GM23338 (cell line): Measurements from ENCODE around the gene GJD2. TPM values are rescaled to one million over a fixed set of nuclear protein-coding genes. Genes with fewer than 3 reads are reported as not detected.

Experiments used
- ATAC-seq: fragments of 200-7000 bp; cut with Tn5 transposase; 3 replicates; pipeline ENCODE4 v1.9.1; 2020
- DNase-seq: peaks from one replicate; pipeline ENCODE4 v3.0.0-alpha.2; 2015; ENCODE audit warnings: low spot score
- H2AFZ ChIP-seq: fragments of 200-600 bp; sonication (generic); 2 replicates; pipeline ENCODE4 v1.8.0; 2016; ENCODE audit warnings: antibody characterized with exemption, mild to moderate bottlenecking, moderate library complexity
- H3F3A ChIP-seq: fragments of 200-600 bp; sonication (generic); replicated peaks from 2 replicates; pipeline ENCODE4 v1.8.0; 2017; ENCODE audit warnings: antibody characterized with exemption, mixed run types, low read depth
- H3K27ac ChIP-seq: fragments of 200-600 bp; sonication (generic); 2 replicates; pipeline ENCODE4 v1.6.1; 2016; ENCODE audit warnings: low read depth
- H3K27me3 ChIP-seq: fragments of 200-600 bp; sonication (generic); 2 replicates; pipeline ENCODE4 v1.8.0; 2016; ENCODE audit warnings: mild to moderate bottlenecking, mixed run types, moderate library complexity; ENCODE audit not compliant: insufficient read depth
- H3K36me3 ChIP-seq: fragments of 200-600 bp; sonication (generic); 2 replicates; pipeline ENCODE4 v1.8.0; 2016; ENCODE audit warnings: mild to moderate bottlenecking; ENCODE audit not compliant: insufficient read depth
- H3K4me1 ChIP-seq: fragments of 200-600 bp; sonication (generic); 2 replicates; pipeline ENCODE4 v1.8.0; 2016; ENCODE audit warnings: mild to moderate bottlenecking, moderate library complexity; ENCODE audit not compliant: insufficient read depth
- H3K4me2 ChIP-seq: fragments of 200-600 bp; sonication (generic); 2 replicates; pipeline ENCODE4 v1.7.1; 2017; ENCODE audit warnings: mixed run types
- H3K4me3 ChIP-seq: fragments of 200-600 bp; sonication (generic); 2 replicates; pipeline ENCODE4 v1.6.1; 2016; ENCODE audit warnings: mixed run types
- H3K79me2 ChIP-seq: fragments of 200-600 bp; sonication (generic); replicated peaks from 2 replicates; pipeline ENCODE4 v1.8.0; 2017; ENCODE audit warnings: mild to moderate bottlenecking; ENCODE audit not compliant: insufficient read depth
- H3K9me2 ChIP-seq: fragments of 200-600 bp; sonication (generic); 2 replicates; pipeline ENCODE4 v1.8.0; 2017; ENCODE audit not compliant: insufficient read depth
- H4K20me1 ChIP-seq: fragments of 200-600 bp; sonication (generic); replicated peaks from 2 replicates; pipeline ENCODE4 v1.8.0; 2017; ENCODE audit warnings: mild to moderate bottlenecking; ENCODE audit not compliant: insufficient read depth
- H3K27ac Mint-ChIP-seq: 2 replicates; pipeline ENCODE4 v1.8.0; 2020; ENCODE audit warnings: inconsistent platforms, mild to moderate bottlenecking, moderate library complexity, mixed read lengths
- H3K27me3 Mint-ChIP-seq: 3 replicates; pipeline ENCODE4 v1.8.0; 2022; ENCODE audit warnings: low read depth, mild to moderate bottlenecking, moderate library complexity, mixed read lengths, inconsistent platforms; ENCODE audit not compliant: insufficient read depth, poor library complexity
- H3K36me3 Mint-ChIP-seq: 3 replicates; pipeline ENCODE4 v1.8.0; 2021; ENCODE audit warnings: low read depth, mild to moderate bottlenecking, inconsistent platforms, moderate library complexity, mixed read lengths
- H3K4me1 Mint-ChIP-seq: 3 replicates; pipeline ENCODE4 v1.8.0; 2020; ENCODE audit warnings: mild to moderate bottlenecking, inconsistent platforms, mixed read lengths
- H3K4me3 Mint-ChIP-seq: 3 replicates; pipeline ENCODE4 v1.8.0; 2021; ENCODE audit warnings: moderate library complexity, mild to moderate bottlenecking, inconsistent platforms, mixed read lengths
- H3K9me3 Mint-ChIP-seq: 3 replicates; pipeline ENCODE4 v1.8.0; 2020; ENCODE audit warnings: moderate library complexity, mild to moderate bottlenecking, inconsistent platforms, mixed read lengths
- CREB1 ChIP-seq: fragments of 250-450 bp; sonication (Bioruptor Pico); IDR thresholded peaks from 2 replicates; pipeline ENCODE4 v1.5.0; 2020; ENCODE audit warnings: low read depth, mild to moderate bottlenecking, moderate library complexity
- EZH2 ChIP-seq: fragments of 200-600 bp; sonication (generic); IDR thresholded peaks from one replicate; pipeline ENCODE4 v1.8.0; 2017; ENCODE audit warnings: antibody characterized with exemption, mild to moderate bottlenecking, low read depth; ENCODE audit not compliant: unreplicated experiment
- EZH2phosphoT487 ChIP-seq: fragments of 200-600 bp; sonication (generic); IDR thresholded peaks from one replicate; pipeline ENCODE4 v1.8.1; 2018; ENCODE audit warnings: antibody characterized with exemption; ENCODE audit not compliant: unreplicated experiment
- JUNB ChIP-seq: IDR thresholded peaks from one replicate; pipeline ENCODE4 v1.6.1; 2016; ENCODE audit warnings: antibody characterized with exemption; ENCODE audit not compliant: unreplicated experiment
- NANOG ChIP-seq: IDR thresholded peaks from 2 replicates; pipeline ENCODE4 v1.6.1; 2016; ENCODE audit warnings: antibody characterized with exemption, borderline replicate concordance
- POLR2AphosphoS5 ChIP-seq: IDR thresholded peaks from 2 replicates; pipeline ENCODE4 v1.6.1; 2016; ENCODE audit warnings: antibody characterized with exemption, low read depth
- STAT1 ChIP-seq: IDR thresholded peaks from one replicate; pipeline ENCODE4 v1.6.1; 2016; ENCODE audit warnings: antibody characterized with exemption; ENCODE audit not compliant: unreplicated experiment
- ZNF114 ChIP-seq: fragments of 250-450 bp; sonication (Bioruptor Pico); IDR thresholded peaks from 2 replicates; pipeline ENCODE4 v1.5.0; 2020; ENCODE audit warnings: mild to moderate bottlenecking, moderate library complexity
- ZNF331 ChIP-seq: fragments of 250-450 bp; sonication (Bioruptor Pico); IDR thresholded peaks from 2 replicates; pipeline ENCODE4 v1.5.0; 2020; ENCODE audit warnings: low read depth, mild to moderate bottlenecking, moderate library complexity
- polyA plus RNA-seq: library from polyadenylated mRNA; unstranded; fragments of >200 nt; fragmentation: Nextera tagmentation; extraction: Ambion mirVana; gene quantifications from 2 replicates; pipeline ENCODE4 v1.2.1, GENCODE V29; 2016
- total RNA-seq: library from RNA; depleted of rRNA; stranded (reverse); fragments of >200 nt; shearing (Covaris generic); gene quantifications from 2 replicates; pipeline ENCODE4 v1.2.3, GENCODE V29; 2014
- TF ChIP-seq, protein P1 (sequence below): IDR thresholded peaks from 2 replicates; pipeline ENCODE4 v1.6.1; 2016; ENCODE audit warnings: antibody characterized with exemption
- TF ChIP-seq, protein P2 (sequence below): IDR thresholded peaks from one replicate; pipeline ENCODE4 v1.6.1; 2018; ENCODE audit warnings: antibody characterized with exemption; ENCODE audit not compliant: unreplicated experiment
- TF ChIP-seq, protein P3 (sequence below): fragments of 250-450 bp; sonication (Bioruptor Pico); IDR thresholded peaks from 2 replicates; pipeline ENCODE4 v1.5.0; 2020; ENCODE audit warnings: mild to moderate bottlenecking, moderate library complexity
- TF ChIP-seq, protein P4 (sequence below), 2 experiments: fragments of 200-600 bp in 1 of 2; sonication (generic) in 1 of 2; conservative IDR thresholded peaks; 2 replicates each; pipeline versions ENCODE4 v1.5.1 to v1.6.1; 2016 to 2017; ENCODE audit warnings: antibody characterized with exemption in 2 of 2, low read depth in 2 of 2, mild to moderate bottlenecking in 2 of 2, moderate library complexity in 1 of 2

The GJD2 gene
- total and polyA plus RNA-seq, 2 experiments from 2014 or later = 0.29 to 0.63 TPM

DNA sequence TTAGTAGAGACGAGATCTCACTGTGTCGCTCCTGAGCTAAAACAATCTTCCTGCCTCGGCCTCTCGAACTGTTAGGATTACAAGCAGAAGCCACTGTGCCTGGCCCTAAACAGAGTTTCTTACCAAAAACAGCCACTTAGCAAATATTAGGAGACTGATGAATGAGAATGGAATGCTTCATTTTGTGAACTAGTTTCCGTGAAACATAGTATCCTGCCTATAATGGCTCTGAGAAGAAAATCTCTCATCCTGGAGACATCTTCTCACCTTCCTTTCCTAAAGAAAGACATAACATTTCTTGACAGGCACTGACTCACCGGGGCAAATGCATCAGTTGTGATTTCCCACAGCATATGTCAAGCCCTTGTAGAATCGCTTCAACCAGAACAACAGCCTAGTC is 44.9 kb downstream of the GJD2 start:
- H3K27me3 ChIP-seq = no peaks in the 10 kb centered on the region
- H3K4me2 ChIP-seq = no peak overlapping the region
- Mint-ChIP-seq H3K36me3 (no peaks in the 10 kb centered on the region), H3K4me1 (no peaks in the 10 kb centered on the region), H3K27ac (no peak overlapping the region), H3K4me3 (no peak overlapping the region), H3K27me3 (no peaks in the 10 kb centered on the region), H3K9me3 (no peaks in the 10 kb centered on the region)
- DNase-seq (no peak), ATAC-seq (no peak)
- 0 out of 2 replicates have a peak, but pooled peaks cover 4% of the 10 kb centered on the region for H3K4me1 ChIP-seq
- H4K20me1 ChIP-seq = no peaks in the 10 kb centered on the region
- no peak overlapping the region for H3K4me3 ChIP-seq
- H3K27ac ChIP-seq = no peak overlapping the region
- no peak overlapping the region; the same call in 1 of the 2 replicates for H2AFZ ChIP-seq
- H3F3A ChIP-seq = no peaks in the 10 kb centered on the region
- no peaks in the 10 kb centered on the region for H3K79me2 ChIP-seq
- no peak for TF ChIP-seq NANOG
- TF ChIP-seq ZNF114 = no peak
- TF ChIP-seq, protein P1, sequence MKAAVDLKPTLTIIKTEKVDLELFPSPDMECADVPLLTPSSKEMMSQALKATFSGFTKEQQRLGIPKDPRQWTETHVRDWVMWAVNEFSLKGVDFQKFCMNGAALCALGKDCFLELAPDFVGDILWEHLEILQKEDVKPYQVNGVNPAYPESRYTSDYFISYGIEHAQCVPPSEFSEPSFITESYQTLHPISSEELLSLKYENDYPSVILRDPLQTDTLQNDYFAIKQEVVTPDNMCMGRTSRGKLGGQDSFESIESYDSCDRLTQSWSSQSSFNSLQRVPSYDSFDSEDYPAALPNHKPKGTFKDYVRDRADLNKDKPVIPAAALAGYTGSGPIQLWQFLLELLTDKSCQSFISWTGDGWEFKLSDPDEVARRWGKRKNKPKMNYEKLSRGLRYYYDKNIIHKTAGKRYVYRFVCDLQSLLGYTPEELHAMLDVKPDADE = no peak
- TF ChIP-seq POLR2AphosphoS5 = no peak
- TF ChIP-seq, protein P2, sequence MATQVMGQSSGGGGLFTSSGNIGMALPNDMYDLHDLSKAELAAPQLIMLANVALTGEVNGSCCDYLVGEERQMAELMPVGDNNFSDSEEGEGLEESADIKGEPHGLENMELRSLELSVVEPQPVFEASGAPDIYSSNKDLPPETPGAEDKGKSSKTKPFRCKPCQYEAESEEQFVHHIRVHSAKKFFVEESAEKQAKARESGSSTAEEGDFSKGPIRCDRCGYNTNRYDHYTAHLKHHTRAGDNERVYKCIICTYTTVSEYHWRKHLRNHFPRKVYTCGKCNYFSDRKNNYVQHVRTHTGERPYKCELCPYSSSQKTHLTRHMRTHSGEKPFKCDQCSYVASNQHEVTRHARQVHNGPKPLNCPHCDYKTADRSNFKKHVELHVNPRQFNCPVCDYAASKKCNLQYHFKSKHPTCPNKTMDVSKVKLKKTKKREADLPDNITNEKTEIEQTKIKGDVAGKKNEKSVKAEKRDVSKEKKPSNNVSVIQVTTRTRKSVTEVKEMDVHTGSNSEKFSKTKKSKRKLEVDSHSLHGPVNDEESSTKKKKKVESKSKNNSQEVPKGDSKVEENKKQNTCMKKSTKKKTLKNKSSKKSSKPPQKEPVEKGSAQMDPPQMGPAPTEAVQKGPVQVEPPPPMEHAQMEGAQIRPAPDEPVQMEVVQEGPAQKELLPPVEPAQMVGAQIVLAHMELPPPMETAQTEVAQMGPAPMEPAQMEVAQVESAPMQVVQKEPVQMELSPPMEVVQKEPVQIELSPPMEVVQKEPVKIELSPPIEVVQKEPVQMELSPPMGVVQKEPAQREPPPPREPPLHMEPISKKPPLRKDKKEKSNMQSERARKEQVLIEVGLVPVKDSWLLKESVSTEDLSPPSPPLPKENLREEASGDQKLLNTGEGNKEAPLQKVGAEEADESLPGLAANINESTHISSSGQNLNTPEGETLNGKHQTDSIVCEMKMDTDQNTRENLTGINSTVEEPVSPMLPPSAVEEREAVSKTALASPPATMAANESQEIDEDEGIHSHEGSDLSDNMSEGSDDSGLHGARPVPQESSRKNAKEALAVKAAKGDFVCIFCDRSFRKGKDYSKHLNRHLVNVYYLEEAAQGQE = no peak
- TF ChIP-seq EZH2 = no peak
- TF ChIP-seq, protein P3, sequence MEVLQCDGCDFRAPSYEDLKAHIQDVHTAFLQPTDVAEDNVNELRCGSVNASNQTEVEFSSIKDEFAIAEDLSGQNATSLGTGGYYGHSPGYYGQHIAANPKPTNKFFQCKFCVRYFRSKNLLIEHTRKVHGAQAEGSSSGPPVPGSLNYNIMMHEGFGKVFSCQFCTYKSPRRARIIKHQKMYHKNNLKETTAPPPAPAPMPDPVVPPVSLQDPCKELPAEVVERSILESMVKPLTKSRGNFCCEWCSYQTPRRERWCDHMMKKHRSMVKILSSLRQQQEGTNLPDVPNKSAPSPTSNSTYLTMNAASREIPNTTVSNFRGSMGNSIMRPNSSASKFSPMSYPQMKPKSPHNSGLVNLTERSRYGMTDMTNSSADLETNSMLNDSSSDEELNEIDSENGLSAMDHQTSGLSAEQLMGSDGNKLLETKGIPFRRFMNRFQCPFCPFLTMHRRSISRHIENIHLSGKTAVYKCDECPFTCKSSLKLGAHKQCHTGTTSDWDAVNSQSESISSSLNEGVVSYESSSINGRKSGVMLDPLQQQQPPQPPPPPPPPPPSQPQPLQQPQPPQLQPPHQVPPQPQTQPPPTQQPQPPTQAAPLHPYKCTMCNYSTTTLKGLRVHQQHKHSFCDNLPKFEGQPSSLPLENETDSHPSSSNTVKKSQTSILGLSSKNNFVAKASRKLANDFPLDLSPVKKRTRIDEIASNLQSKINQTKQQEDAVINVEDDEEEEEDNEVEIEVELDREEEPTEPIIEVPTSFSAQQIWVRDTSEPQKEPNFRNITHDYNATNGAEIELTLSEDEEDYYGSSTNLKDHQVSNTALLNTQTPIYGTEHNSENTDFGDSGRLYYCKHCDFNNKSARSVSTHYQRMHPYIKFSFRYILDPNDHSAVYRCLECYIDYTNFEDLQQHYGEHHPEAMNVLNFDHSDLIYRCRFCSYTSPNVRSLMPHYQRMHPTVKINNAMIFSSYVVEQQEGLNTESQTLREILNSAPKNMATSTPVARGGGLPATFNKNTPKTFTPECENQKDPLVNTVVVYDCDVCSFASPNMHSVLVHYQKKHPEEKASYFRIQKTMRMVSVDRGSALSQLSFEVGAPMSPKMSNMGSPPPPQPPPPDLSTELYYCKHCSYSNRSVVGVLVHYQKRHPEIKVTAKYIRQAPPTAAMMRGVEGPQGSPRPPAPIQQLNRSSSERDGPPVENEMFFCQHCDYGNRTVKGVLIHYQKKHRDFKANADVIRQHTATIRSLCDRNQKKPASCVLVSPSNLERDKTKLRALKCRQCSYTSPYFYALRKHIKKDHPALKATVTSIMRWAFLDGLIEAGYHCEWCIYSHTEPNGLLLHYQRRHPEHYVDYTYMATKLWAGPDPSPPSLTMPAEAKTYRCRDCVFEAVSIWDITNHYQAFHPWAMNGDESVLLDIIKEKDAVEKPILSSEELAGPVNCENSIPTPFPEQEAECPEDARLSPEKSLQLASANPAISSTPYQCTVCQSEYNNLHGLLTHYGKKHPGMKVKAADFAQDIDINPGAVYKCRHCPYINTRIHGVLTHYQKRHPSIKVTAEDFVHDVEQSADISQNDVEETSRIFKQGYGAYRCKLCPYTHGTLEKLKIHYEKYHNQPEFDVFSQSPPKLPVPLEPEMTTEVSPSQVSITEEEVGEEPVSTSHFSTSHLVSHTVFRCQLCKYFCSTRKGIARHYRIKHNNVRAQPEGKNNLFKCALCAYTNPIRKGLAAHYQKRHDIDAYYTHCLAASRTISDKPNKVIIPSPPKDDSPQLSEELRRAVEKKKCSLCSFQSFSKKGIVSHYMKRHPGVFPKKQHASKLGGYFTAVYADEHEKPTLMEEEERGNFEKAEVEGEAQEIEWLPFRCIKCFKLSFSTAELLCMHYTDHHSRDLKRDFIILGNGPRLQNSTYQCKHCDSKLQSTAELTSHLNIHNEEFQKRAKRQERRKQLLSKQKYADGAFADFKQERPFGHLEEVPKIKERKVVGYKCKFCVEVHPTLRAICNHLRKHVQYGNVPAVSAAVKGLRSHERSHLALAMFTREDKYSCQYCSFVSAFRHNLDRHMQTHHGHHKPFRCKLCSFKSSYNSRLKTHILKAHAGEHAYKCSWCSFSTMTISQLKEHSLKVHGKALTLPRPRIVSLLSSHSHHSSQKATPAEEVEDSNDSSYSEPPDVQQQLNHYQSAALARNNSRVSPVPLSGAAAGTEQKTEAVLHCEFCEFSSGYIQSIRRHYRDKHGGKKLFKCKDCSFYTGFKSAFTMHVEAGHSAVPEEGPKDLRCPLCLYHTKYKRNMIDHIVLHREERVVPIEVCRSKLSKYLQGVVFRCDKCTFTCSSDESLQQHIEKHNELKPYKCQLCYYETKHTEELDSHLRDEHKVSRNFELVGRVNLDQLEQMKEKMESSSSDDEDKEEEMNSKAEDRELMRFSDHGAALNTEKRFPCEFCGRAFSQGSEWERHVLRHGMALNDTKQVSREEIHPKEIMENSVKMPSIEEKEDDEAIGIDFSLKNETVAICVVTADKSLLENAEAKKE = no peak
- TF ChIP-seq ZNF331 (CRISPR knock-in tag) = no peak
- TF ChIP-seq, protein P4, sequence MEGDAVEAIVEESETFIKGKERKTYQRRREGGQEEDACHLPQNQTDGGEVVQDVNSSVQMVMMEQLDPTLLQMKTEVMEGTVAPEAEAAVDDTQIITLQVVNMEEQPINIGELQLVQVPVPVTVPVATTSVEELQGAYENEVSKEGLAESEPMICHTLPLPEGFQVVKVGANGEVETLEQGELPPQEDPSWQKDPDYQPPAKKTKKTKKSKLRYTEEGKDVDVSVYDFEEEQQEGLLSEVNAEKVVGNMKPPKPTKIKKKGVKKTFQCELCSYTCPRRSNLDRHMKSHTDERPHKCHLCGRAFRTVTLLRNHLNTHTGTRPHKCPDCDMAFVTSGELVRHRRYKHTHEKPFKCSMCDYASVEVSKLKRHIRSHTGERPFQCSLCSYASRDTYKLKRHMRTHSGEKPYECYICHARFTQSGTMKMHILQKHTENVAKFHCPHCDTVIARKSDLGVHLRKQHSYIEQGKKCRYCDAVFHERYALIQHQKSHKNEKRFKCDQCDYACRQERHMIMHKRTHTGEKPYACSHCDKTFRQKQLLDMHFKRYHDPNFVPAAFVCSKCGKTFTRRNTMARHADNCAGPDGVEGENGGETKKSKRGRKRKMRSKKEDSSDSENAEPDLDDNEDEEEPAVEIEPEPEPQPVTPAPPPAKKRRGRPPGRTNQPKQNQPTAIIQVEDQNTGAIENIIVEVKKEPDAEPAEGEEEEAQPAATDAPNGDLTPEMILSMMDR (conservative IDR thresholded peaks at IDR 0.05; ENCODE audit: low read depth in 2 of 2) = no peak
- TF ChIP-seq EZH2phosphoT487 = no peak
- TF ChIP-seq JUNB = no peak
- no peak for TF ChIP-seq CREB1 (CRISPR knock-in tag)
- TF ChIP-seq STAT1 = no peak
- no peaks in the 10 kb centered on the region for H3K9me2 ChIP-seq
- no peaks in the 10 kb centered on the region for H3K36me3 ChIP-seq
